ENCODE results near the gene GORAB.

Gene GORAB

DNA sequence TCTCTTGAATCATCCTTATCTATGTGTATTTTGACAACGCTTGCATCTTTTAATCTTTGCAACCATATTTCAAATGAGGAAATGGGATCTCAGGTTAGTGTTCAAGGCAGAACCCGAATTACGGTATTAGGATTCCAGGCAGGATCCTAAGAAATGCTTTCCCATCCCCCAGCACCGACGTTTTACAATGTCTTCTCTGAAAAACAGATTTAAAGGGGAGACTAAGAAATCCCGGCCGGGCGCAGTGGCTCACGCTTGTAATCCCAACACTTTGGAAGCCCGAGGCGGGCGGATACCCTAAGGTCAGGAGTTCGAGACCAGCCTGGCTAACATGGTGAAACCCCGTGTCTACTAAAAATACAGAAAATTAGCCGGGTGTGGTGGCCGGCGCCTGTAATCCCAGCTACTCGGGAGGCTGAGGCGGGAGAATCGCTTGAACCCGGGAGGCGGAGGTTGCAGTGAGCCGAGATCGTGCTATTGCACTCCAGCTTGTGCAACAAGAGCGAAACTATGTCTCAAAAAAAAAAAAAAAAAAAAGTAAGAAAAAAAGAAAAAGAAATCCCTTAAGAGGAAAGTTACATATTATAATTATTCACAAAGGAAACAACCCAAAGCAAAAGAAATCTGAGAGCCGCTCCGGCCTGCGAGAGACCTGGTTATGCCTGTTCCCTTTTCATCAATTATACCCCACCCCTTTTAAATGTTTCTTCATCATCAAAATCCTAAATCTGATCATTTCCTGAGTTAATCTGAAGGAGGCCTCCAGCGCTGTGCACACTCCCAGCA lies 801 bp upstream of the GORAB start:
- Histone ChIP-seq H3K4me2 (ENCODE audit: low read depth, low read length, poor library complexity, severe bottlenecking) (peak overlapping the region; percentile 95), H4K20me1 (ENCODE audit: low read depth, low read length) (no peaks in the 10 kb centered on the region), H3K36me3 (ENCODE audit: low read length) (no peaks in the 10 kb centered on the region; the same call in 1 of the 2 replicates), H3K9ac (ENCODE audit: low read length) (peak overlapping the region; percentile 71), H3F3A (ENCODE audit: insufficient read depth) (0 out of 2 replicates have a peak, but pooled peaks cover 10% of the 10 kb centered on the region), H2AFZ (ENCODE audit: low read depth, low read length, severe bottlenecking) (peak overlapping the region; percentile 88), H3K9me2 (replicated peaks; ENCODE audit: insufficient read depth, low read length) (no peaks in the 10 kb centered on the region), H3K4me3 (ENCODE audit: insufficient read depth, low read length, poor library complexity, severe bottlenecking) (peak overlapping the region; percentile 98), H3K9me3 (ENCODE audit: insufficient read depth, low read length) (no peaks in the 10 kb centered on the region), H3K79me2 (ENCODE audit: insufficient read depth, low read length) (peaks cover 40% of the 10 kb centered on the region), H3K27ac (ENCODE audit: low read depth, low read length) (peak overlapping the region; percentile 76), H3K27me3 (ENCODE audit: low read length) (no peaks in the 10 kb centered on the region)
- no peak for TF ChIP-seq EZH2phosphoT487 (conservative IDR thresholded peaks at IDR 0.05; ENCODE audit: low read length)
- TF ChIP-seq, protein P1, sequence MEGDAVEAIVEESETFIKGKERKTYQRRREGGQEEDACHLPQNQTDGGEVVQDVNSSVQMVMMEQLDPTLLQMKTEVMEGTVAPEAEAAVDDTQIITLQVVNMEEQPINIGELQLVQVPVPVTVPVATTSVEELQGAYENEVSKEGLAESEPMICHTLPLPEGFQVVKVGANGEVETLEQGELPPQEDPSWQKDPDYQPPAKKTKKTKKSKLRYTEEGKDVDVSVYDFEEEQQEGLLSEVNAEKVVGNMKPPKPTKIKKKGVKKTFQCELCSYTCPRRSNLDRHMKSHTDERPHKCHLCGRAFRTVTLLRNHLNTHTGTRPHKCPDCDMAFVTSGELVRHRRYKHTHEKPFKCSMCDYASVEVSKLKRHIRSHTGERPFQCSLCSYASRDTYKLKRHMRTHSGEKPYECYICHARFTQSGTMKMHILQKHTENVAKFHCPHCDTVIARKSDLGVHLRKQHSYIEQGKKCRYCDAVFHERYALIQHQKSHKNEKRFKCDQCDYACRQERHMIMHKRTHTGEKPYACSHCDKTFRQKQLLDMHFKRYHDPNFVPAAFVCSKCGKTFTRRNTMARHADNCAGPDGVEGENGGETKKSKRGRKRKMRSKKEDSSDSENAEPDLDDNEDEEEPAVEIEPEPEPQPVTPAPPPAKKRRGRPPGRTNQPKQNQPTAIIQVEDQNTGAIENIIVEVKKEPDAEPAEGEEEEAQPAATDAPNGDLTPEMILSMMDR (IDR thresholded peaks at IDR 0.05; ENCODE audit: insufficient read depth, low read length, poor library complexity, severe bottlenecking), result no peak

DNA sequence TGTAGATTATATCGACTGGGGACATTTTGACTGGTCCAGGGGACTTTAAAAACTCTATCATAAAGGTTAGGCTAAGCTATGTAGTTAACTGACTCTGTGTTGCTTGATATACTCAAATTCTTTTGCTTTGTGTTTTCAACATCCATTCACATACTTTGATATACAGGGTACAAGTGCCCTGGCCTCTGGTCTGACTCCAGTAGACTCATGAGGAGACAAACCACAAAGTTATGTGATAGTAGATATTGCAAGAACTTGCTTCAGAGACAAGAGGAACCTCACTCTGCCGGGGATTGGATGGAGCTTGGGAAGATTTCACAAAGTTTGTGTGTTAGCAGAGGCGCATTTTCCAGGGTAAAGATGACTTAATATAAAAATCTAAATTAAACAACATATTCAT lies 1.3 kb downstream of the GORAB start:
- Histone ChIP-seq H2AFZ (ENCODE audit: low read depth, low read length, severe bottlenecking) (no peak overlapping the region), H3K4me3 (ENCODE audit: insufficient read depth, low read length, poor library complexity, severe bottlenecking) (peak overlapping the region; percentile 98), H3K27ac (ENCODE audit: low read depth, low read length) (no peak overlapping the region)

DNA sequence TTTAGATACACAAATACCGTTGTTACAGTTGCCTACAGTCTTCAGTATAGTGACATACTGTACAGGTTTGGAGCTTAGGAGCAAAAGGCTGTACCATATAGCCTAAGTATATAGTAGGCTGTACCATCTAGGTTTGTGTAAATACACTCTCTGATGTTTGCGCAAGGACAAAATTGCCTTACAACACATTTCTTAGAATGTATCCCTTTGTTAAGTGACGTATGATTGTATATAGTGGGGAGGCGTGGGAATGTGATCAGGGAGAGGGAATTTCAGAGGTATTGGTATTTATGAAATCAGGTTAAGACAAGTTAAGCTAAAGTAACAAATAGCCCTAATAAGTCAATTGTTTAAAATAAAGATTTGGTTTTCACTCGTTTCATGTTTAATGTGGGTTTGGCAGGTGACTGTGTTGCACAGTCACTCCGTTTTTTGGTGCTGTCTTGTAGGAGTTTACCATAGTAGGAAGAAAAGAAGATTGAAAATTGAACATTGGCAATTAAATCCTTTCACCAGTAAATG lies 2.7 kb downstream of the GORAB start:
- H3F3A ChIP-seq (ENCODE audit: insufficient read depth), result 0 out of 2 replicates have a peak, but pooled peaks cover 9% of the 10 kb centered on the region
- peaks cover 58% of the 10 kb centered on the region for H3K79me2 ChIP-seq (ENCODE audit: insufficient read depth, low read length)
- TF ChIP-seq, protein P1 (IDR thresholded peaks at IDR 0.05; ENCODE audit: insufficient read depth, low read length, poor library complexity, severe bottlenecking), result no peak
- no peak for TF ChIP-seq EZH2phosphoT487 (conservative IDR thresholded peaks at IDR 0.05; ENCODE audit: low read length)
- no peaks in the 10 kb centered on the region for H3K9me3 ChIP-seq (ENCODE audit: insufficient read depth, low read length)
- H3K4me2 ChIP-seq (ENCODE audit: low read depth, low read length, poor library complexity, severe bottlenecking), result no peak overlapping the region
- H4K20me1 ChIP-seq (ENCODE audit: low read depth, low read length), result no peaks in the 10 kb centered on the region
- no peaks in the 10 kb centered on the region for H3K9me2 ChIP-seq (replicated peaks; ENCODE audit: insufficient read depth, low read length)
- no peak overlapping the region for H3K27ac ChIP-seq (ENCODE audit: low read depth, low read length)
- H3K4me3 ChIP-seq (ENCODE audit: insufficient read depth, low read length, poor library complexity, severe bottlenecking), result no peak overlapping the region
- no peaks in the 10 kb centered on the region for H3K27me3 ChIP-seq (ENCODE audit: low read length)
- H3K36me3 ChIP-seq (ENCODE audit: low read length), result peaks cover 16% of the 10 kb centered on the region; the same call in 1 of the 2 replicates
- H2AFZ ChIP-seq (ENCODE audit: low read depth, low read length, severe bottlenecking), result no peak overlapping the region
- H3K9ac ChIP-seq (ENCODE audit: low read length), result no peak overlapping the region

More for the DNA sequence above, 1.3 kb downstream of the GORAB start:
- peak overlapping the region; percentile 71 for H3K9ac ChIP-seq (ENCODE audit: low read length)
- peak overlapping the region; percentile 95 for H3K4me2 ChIP-seq (ENCODE audit: low read depth, low read length, poor library complexity, severe bottlenecking)
- H3K9me2 ChIP-seq (replicated peaks; ENCODE audit: insufficient read depth, low read length), result no peaks in the 10 kb centered on the region
- H3F3A ChIP-seq (ENCODE audit: insufficient read depth), result 0 out of 2 replicates have a peak, but pooled peaks cover 10% of the 10 kb centered on the region
- no peaks in the 10 kb centered on the region for H4K20me1 ChIP-seq (ENCODE audit: low read depth, low read length)
- H3K36me3 ChIP-seq (ENCODE audit: low read length), result peaks cover 10% of the 10 kb centered on the region; the same call in 1 of the 2 replicates
- H3K9me3 ChIP-seq (ENCODE audit: insufficient read depth, low read length), result no peaks in the 10 kb centered on the region
- no peaks in the 10 kb centered on the region for H3K27me3 ChIP-seq (ENCODE audit: low read length)
- TF ChIP-seq EZH2phosphoT487 (conservative IDR thresholded peaks at IDR 0.05; ENCODE audit: low read length), result no peak
- TF ChIP-seq, protein P1 (IDR thresholded peaks at IDR 0.05; ENCODE audit: insufficient read depth, low read length, poor library complexity, severe bottlenecking), result no peak
- peaks cover 55% of the 10 kb centered on the region for H3K79me2 ChIP-seq (ENCODE audit: insufficient read depth, low read length)

All from SU-DHL-6 (cell line).